Esophagus mucosa (tissue), 1 donor: ENCODE measurements around the gene TLDC2. TPM values are rescaled to one million over a fixed set of nuclear protein-coding genes. Genes with fewer than 3 reads are reported as not detected.
"Not testable (repeated sequence)": the region's sequence is repeated elsewhere in the genome, so short reads cannot be mapped to it uniquely, and the experiment has no call there.

Experiments
- ATAC-seq: fragments of 200-7000 bp; cut with Tn5 transposase; one replicate; pipeline ENCODE4 v1.9.1; 2020
- total RNA-seq: library from RNA; stranded (reverse); gene quantifications from one replicate; pipeline ENCODE4 v1.2.4, GENCODE V29; 2023
- donor health status: DM: yes; HTN: yes; CAD: no.

TLDC2 gene
- total RNA-seq, 1 donor from 2014 or later = 0.20 TPM

DNA sequence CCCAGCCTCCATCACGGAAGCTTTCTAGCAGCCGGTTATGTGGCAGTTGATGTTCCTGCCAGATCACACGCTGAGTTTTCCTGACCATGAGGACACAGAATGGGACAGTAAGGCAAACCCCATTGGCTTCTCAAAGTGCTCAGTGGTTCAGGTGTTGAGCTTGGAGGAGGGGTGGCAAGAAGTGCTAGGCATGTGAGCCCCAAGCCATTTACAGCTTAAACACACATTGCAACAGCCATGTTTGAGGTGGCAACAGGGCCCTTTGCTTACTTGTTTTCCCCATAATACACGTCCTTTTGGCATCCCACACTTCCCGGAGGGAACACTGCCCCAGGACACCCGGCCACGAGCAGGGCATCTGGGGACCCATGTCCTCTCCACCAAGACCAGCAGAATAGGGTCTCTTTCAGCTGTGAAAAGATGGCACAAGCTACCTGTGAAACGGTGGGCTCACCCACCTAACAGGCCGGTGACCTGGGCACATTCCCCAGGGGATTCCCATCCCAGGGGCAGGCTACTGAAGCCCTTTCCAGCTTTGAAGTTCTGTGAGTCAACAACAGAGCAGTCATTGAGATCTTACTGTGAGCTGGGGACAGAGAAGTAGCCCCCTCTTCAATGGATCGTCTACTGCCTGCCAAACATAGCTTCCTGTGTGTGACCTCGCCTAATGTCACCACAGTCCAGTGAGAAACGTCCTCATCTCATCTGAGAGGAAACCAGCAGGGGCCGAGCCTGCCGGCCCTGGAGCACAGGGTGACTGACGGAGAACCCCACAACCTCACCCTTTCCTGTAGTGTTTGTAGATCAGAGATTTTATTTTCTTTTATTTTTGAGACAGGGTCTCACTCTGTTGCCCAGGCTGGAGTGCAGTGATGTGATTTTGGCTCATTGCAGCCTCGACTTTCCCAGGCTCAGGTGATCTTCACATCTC is 4.0 kb upstream of the TLDC2 start:
- ATAC-seq = no peak

GRCh38 chr20:36872852-36873251 is 3.1 kb upstream of the TLDC2 start:
- no peak for ATAC-seq

- no peak for ATAC-seq
These were observed 2.3 kb upstream of the TLDC2 start for GRCh38 chr20:36873498-36874189.

DNA sequence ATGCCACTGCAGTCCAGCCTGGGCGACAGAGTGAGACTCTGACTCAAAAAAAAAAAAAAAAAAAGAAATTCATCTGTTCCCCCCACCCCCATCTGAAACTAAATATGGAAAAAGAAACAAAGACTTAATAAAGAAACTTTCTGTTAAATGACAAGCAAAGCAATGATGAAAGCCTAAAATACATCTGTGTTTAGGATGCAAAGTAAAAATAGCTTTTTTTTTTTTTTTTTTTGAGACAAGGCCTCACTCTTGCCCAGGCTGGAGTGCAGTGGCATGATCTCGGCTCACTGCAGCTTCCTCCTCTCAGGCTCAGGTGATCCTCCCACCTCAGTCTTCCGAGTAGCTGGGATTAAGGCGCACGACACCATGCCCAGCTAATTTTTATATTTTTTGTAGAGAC is 845 bp upstream of the TLDC2 start:
- ATAC-seq = not testable (repeated sequence)

GRCh38 chr20:36876473-36876833 is 515 bp downstream of the TLDC2 start:
- ATAC-seq = peak; percentile 2

DNA sequence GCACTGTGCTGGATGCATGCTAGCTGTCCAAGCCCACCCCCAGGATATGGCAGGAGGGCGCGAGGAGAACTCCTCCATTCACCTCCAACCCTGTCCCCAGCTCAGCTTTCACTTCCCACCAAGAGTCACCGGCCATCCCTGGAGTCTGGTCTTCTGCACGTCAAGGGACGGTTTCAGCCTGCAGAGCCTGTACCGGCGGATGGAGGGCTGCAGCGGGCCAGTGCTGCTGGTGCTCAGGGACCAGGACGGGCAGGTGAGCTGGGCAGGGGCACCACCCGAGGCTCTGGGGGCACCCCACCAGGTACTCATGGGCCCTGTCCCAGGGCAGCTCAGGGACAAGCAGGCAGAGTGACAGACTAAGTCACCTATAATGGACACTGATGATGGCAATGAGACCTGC is 3.0 kb downstream of the TLDC2 start:
- no peak for ATAC-seq

DNA sequence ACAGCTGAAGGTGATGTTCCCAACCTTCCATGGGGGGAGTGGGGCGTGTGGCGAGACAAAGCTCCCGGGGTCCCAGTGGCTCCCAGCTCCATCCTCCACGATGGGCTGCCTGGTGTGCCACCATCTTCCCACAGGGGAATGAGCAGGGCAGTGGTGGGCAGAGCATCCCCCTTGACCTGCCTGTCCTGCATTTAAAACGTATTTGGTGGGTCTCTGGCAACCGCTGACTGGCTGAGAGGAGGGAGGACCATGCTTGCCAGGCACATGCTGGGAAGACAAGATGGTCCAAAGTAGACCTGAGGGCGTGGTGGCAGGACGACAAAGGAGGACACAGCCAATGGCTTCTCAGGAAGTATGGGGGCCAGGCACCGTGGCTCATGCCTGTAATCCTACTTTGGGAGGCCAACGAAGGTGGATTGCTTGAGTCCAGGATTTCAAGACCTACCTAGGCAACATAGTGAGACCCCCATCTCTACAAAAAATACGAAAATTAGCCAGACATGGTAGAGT is 4.9 kb downstream of the TLDC2 start:
- ATAC-seq = no peak

- ATAC-seq = no peak
These were observed 5.4 kb downstream of the TLDC2 start for GRCh38 chr20:36881331-36881730.

DNA sequence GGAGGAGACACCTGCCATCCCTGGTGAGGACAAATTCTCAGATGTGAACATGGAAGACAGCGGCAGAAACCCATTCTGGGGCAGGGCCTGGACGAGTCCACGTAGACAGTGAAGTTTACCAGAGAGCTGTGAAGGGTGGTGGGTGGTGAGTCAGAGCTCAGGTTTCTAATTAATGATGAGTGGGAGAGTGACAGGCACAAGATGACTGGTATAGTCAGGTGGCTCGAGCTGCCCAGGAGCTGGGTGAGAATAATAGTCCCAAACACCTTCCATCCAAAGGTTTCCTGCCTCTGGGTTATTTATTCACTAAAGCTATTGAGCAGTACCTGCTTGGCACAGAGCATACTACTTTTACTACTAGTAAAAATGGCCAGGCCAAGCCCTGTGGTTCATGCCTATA is 6.0 kb downstream of the TLDC2 start:
- ATAC-seq = peak; percentile 68

DNA sequence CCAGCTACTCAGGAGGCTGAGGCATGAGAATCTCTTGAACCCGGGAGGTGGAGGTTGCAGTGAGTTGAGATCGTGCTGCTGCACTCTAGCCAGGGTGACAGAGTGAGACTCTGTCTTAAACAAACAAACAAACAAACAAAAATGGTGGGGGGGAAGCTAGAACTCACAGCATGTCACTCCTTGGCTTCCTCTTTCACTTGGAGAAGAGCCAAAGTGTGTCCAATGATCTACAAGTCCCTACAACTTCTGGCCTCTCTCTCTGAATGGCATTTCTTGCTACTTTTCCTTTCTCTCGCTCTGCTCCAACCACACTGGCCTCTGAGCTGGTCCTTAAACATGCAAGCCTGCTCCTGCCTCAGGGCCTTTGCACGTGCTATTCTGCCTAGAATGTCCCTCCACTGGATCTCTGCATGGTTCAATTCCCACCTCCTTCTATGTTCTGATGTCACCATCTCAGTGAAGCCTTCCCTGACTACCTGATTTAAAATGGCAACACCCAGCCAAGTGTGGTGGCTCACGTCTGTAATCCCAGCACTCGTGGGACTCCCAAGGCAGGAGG is 8.1 kb downstream of the TLDC2 start:
- ATAC-seq = no peak

DNA sequence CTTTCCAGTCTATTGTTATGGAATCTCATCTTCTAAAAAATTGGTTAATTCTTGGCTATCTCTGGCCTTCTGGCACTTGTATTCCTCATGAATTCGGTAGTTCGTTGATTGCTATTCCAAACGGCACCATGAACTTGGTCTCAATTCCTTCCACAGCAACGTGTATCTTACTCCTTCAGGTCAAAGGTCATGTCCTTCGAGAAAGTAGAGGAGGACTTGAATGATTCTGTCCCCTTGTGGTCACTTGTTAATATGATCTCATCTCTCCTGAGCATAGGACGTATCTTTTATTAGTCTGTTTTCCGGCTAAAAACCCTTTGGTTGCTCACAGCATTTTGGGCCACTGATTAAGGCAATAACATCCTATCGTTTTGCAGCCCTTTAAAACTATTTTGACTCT is 9.4 kb downstream of the TLDC2 start:
- ATAC-seq = no peak

GRCh38 chr20:36886859-36887751 is 11.2 kb downstream of the TLDC2 start:
- peak; percentile 91 for ATAC-seq

DNA sequence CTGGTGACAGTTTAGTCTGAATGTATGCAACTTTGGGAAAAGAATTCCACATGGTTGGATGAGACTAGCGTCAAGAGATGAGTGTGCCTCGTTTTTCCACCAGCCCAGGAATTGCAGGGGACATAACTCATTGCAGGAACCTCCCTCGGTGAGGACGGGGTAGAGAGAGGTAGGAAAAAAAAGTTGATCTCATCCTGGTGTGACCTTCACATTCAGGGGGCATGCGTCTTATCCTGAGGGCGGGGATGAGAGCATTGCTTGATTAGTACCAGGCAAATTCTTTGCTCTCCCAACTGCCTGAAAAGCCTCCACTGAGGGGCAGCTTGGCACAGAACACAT is 11.8 kb downstream of the TLDC2 start:
- ATAC-seq = no peak

DNA sequence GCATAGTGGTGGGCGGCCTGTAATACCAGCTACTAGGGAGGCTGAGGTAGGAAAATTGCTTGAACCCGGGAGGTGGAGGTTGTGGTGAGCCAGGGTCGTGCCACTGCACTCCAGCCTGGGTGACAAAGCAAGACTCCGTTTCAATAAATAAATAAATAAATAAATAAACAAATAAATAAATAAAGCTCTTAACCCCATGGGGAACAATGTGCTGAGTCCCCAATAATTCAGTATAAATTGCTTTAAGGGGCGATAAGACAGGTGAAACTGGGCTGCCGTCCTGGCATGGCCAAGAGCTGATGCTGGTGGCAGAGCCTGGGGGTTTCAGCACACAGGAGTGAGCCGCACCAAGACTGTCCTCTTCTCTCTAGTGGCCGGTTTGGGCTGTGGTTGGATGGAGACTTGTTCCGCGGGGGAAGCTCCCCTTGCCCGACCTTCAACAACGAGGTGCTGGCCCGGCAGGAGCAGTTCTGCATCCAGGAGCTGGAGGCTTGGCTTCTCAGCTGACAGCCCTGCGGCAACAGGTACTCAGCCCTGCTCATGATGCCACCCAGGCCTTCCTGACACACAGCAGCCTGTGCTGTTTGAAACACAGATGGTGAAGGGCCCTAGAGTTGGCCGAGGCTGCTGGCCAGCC is 13.1 kb downstream of the TLDC2 start:
- ATAC-seq = no peak

DNA sequence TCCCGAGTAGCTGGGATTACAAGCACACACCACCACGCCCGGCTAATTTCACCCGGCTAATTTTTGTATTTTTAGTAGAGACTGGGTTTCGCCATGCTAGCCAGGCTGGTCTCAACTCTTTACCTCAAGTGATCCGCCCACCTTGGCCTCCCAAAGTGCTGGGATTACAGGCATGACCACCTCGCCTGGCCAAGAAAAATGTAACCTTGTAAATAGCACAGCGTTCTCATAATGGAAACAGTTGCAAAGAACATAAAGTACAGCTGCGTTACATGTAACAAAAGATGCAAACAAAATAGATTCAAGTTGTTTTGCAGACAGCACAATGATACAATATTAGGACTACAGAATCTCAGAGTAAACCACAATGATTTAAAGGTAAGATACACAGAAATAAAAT is 14.6 kb downstream of the TLDC2 start:
- no peak for ATAC-seq

DNA sequence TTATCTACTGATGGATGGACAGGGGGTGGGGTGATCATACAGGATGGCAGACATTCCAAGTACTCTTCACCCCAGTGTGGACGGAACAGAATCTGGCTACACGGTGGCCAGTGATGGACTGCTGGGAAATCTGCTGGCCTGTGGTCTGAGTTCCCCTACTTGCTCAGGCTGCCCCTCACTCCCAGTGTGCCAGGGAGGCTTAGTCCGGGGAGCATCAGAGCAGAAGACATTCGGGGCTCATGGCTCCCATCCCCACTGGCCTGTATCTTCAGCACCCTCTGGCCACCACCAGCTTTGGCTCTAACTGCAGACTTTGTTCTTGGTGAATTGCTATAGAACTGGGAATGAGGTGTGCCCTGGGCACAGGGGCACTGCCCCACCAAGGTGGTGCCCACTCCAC is 15.3 kb downstream of the TLDC2 start:
- no peak for ATAC-seq

DNA sequence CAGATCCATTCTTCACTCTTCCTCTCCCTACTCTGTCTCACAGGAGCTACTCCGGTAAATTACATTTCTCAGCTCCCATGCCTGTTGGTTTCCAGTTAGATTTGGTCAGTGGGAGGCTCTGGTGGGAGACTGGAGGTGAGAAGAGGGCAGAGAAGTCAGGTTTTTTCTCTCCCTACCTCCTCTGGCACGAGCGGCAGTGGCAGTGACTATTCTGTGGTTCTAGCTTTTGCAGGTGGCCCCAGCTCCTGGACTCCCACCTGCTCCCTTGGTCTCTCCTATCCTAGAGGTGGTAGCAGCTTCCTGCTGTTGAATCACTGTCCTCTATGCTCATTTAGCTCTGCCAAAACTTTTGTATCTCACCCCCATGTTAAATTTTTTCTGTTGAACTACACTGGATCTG is 17.9 kb downstream of the TLDC2 start:
- no peak for ATAC-seq

GRCh38 chr20:36895036-36895435 is 19.1 kb downstream of the TLDC2 start:
- no peak for ATAC-seq

DNA sequence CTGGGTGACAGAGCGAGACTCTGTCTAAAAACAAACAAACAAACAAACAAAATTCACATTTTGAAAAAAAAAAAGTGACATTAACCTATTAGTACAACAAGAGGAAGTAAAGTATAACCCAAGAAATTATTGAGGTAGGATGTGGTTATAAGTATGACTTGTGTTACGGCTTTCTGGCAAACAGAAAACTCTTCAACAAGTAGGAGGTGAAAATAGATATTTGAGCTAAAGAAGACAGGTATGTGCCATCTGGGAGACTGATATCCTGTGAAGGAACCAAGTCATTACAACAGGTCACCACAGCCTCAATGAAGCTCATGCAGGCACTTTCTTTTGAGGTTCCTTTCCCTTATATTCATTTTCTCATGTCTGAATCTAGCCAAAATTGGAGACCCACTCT is 28.8 kb downstream of the TLDC2 start:
- ATAC-seq = no peak

GRCh38 chr20:36905566-36905965 is 29.6 kb downstream of the TLDC2 start:
- ATAC-seq = not testable (repeated sequence)

GRCh38 chr20:36906086-36906485 is 30.1 kb downstream of the TLDC2 start:
- ATAC-seq = not testable (repeated sequence)

GRCh38 chr20:36908603-36909002 is 32.7 kb downstream of the TLDC2 start:
- no peak for ATAC-seq
